ENCODE results near the gene SURF1.
A peak's percentile ranks its signal among the peaks of the same experiment; 100 is the strongest.

Gene SURF1

GRCh38 chr9:133347515-133347984 is 8.7 kb downstream of the SURF1 start:
- no peak for TF ChIP-seq ZFX (IDR thresholded peaks at IDR 0.05; ENCODE audit: borderline replicate concordance)
- TF ChIP-seq CTCF (IDR thresholded peaks at IDR 0.05) = no peak
- H3K27ac ChIP-seq = peak overlapping the region; percentile 92

GRCh38 chr9:133346021-133346785 is 10.1 kb downstream of the SURF1 start:
- TF ChIP-seq CTCF (IDR thresholded peaks at IDR 0.05) (no peak), ZFX (IDR thresholded peaks at IDR 0.05; ENCODE audit: borderline replicate concordance) (no peak)
- peak overlapping the region; percentile 92 for H3K27ac ChIP-seq

GRCh38 chr9:133345596-133345995 is 10.7 kb downstream of the SURF1 start:
- H3K27ac ChIP-seq = no peak overlapping the region
- no peak for TF ChIP-seq ZFX (IDR thresholded peaks at IDR 0.05; ENCODE audit: borderline replicate concordance)
- no peak for TF ChIP-seq CTCF (IDR thresholded peaks at IDR 0.05)

GRCh38 chr9:133344979-133345378 is 11.3 kb downstream of the SURF1 start:
- TF ChIP-seq ZFX (IDR thresholded peaks at IDR 0.05; ENCODE audit: borderline replicate concordance) (no peak), CTCF (IDR thresholded peaks at IDR 0.05) (no peak)
- H3K27ac ChIP-seq = no peak overlapping the region

- H3K27ac ChIP-seq = no peak overlapping the region
- TF ChIP-seq CTCF (IDR thresholded peaks at IDR 0.05) (no peak), ZFX (IDR thresholded peaks at IDR 0.05; ENCODE audit: borderline replicate concordance) (no peak)
Measured at GRCh38 chr9:133344071-133344470, 12.2 kb downstream of the SURF1 start.

GRCh38 chr9:133342570-133342969 is 13.7 kb downstream of the SURF1 start:
- H3K27ac ChIP-seq = no peak overlapping the region
- no peak for TF ChIP-seq CTCF (IDR thresholded peaks at IDR 0.05)
- TF ChIP-seq ZFX (IDR thresholded peaks at IDR 0.05; ENCODE audit: borderline replicate concordance) = no peak

GRCh38 chr9:133342069-133342406 is 14.2 kb downstream of the SURF1 start:
- TF ChIP-seq ZFX (IDR thresholded peaks at IDR 0.05; ENCODE audit: borderline replicate concordance) (no peak), CTCF (IDR thresholded peaks at IDR 0.05) (peak; percentile 16)
- H3K27ac ChIP-seq = no peak overlapping the region

Measured in 22Rv1 (cell line).